ENCODE measurements around the gene SELENOW. TPM values are rescaled to one million over a fixed set of nuclear protein-coding genes. Genes with fewer than 3 reads are reported as not detected.
"Not testable (repeated sequence)": the region's sequence is repeated elsewhere in the genome, so short reads cannot be mapped to it uniquely, and the experiment has no call there.

Gene SELENOW
- total RNA-seq, 2 experiments from 2014 or later: 94.2 to 133 TPM

- peaks cover 16% of the 10 kb centered on the region for H3K4me1 Mint-ChIP-seq
- peak overlapping the region; percentile 99 for H3K4me3 Mint-ChIP-seq
- peaks cover 16% of the 10 kb centered on the region for H3K36me3 Mint-ChIP-seq
- no peaks in the 10 kb centered on the region for H3K27me3 Mint-ChIP-seq
- no peaks in the 10 kb centered on the region for H3K9me3 Mint-ChIP-seq (ENCODE audit: low read depth)
- no peak for ATAC-seq
- no peak for DNase-seq
- peak overlapping the region; percentile 94 for H3K27ac Mint-ChIP-seq
- CTCF ChIA-PET: interaction anchor here (1.1 to 1.9 kb wide), 6 partner anchors 9 to 34 kb away, joined by 3 to 6 read pairs (median 4); partner anchors contain the start of gene NOP53
These were observed 1.2 kb downstream of the SELENOW start for GRCh38 chr19:47779524-47780214.

- H3K27me3 Mint-ChIP-seq: no peaks in the 10 kb centered on the region
- H3K27ac Mint-ChIP-seq: peak overlapping the region; percentile 24
- no peaks in the 10 kb centered on the region for H3K9me3 Mint-ChIP-seq (ENCODE audit: low read depth)
- peaks cover 16% of the 10 kb centered on the region for H3K4me1 Mint-ChIP-seq
- H3K4me3 Mint-ChIP-seq: peak overlapping the region; percentile 99
- ATAC-seq (no peak), DNase-seq (no peak)
- CTCF ChIA-PET: interaction anchor here (1.1 to 1.3 kb wide), 4 partner anchors 9 to 14 kb away, joined by 3 to 6 read pairs (median 4); no protein-coding TSS in a partner anchor
- H3K36me3 Mint-ChIP-seq: peaks cover 16% of the 10 kb centered on the region
These were observed 1.7 kb downstream of the SELENOW start for GRCh38 chr19:47780215-47780551.

- CTCF ChIA-PET: no interaction called here
- DNase-seq (no peak), ATAC-seq (no peak)
- Mint-ChIP-seq H3K27ac (no peak overlapping the region), H3K36me3 (peaks cover 18% of the 10 kb centered on the region), H3K4me1 (peaks cover 16% of the 10 kb centered on the region), H3K9me3 (ENCODE audit: low read depth) (no peaks in the 10 kb centered on the region), H3K27me3 (no peaks in the 10 kb centered on the region), H3K4me3 (no peak overlapping the region)
These were observed 3.2 kb downstream of the SELENOW start for GRCh38 chr19:47781590-47782262.

- ATAC-seq: no peak
- CTCF ChIA-PET: interaction anchor here (0.7 to 6.1 kb wide), 3 partner anchors 21 to 780 kb away, joined by 5 to 39 read pairs (median 13); partner anchors contain the start of gene EHD2
- DNase-seq: no peak
- Mint-ChIP-seq H3K4me1 (peaks cover 2% of the 10 kb centered on the region), H3K27ac (no peak overlapping the region), H3K4me3 (no peak overlapping the region), H3K9me3 (ENCODE audit: low read depth) (no peaks in the 10 kb centered on the region), H3K27me3 (no peaks in the 10 kb centered on the region), H3K36me3 (peaks cover 12% of the 10 kb centered on the region)
These were observed 8.1 kb downstream of the SELENOW start for GRCh38 chr19:47786566-47786965.

- CTCF ChIA-PET: interaction anchor here (1.3 to 6.1 kb wide), 3 partner anchors 21 to 80 kb away, joined by 3 to 39 read pairs (median 13); partner anchors contain the start of gene EHD2
- not testable (repeated sequence) for H3K4me1 Mint-ChIP-seq; H3K36me3 Mint-ChIP-seq; DNase-seq; H3K9me3 Mint-ChIP-seq (ENCODE audit: low read depth); H3K27ac Mint-ChIP-seq; ATAC-seq; H3K27me3 Mint-ChIP-seq; H3K4me3 Mint-ChIP-seq
These were observed 8.8 kb downstream of the SELENOW start for GRCh38 chr19:47787307-47787706.

- not testable (repeated sequence) for ATAC-seq; H3K9me3 Mint-ChIP-seq (ENCODE audit: low read depth); H3K4me1 Mint-ChIP-seq; H3K4me3 Mint-ChIP-seq; DNase-seq; H3K27me3 Mint-ChIP-seq; H3K36me3 Mint-ChIP-seq; H3K27ac Mint-ChIP-seq
- CTCF ChIA-PET: interaction anchor here (0.7 to 6.1 kb wide), 14 partner anchors 10 to 179 kb away, joined by 3 to 39 read pairs (median 4); no protein-coding TSS in a partner anchor
These were observed 11.3 kb downstream of the SELENOW start for GRCh38 chr19:47789811-47790210.

- H3K27me3 Mint-ChIP-seq: no peaks in the 10 kb centered on the region
- no peak overlapping the region for H3K4me3 Mint-ChIP-seq
- DNase-seq (peak; percentile 84), ATAC-seq (peak; percentile 80)
- CTCF ChIA-PET: interaction anchor here (0.7 to 6.1 kb wide), 13 partner anchors 10 to 180 kb away, joined by 3 to 39 read pairs (median 4); no protein-coding TSS in a partner anchor
- H3K9me3 Mint-ChIP-seq (ENCODE audit: low read depth): no peaks in the 10 kb centered on the region
- peaks cover 1% of the 10 kb centered on the region for H3K36me3 Mint-ChIP-seq
- peaks cover 2% of the 10 kb centered on the region for H3K4me1 Mint-ChIP-seq
- no peak overlapping the region for H3K27ac Mint-ChIP-seq
These were observed 11.9 kb downstream of the SELENOW start for GRCh38 chr19:47790398-47790814.

- CTCF ChIA-PET: interaction anchor here (1.3 to 6.1 kb wide), 2 partner anchors 8 to 27 kb away, joined by 4 to 39 read pairs; no protein-coding TSS in a partner anchor
- H3K4me3 Mint-ChIP-seq: no peak overlapping the region
- no peak for ATAC-seq
- H3K27me3 Mint-ChIP-seq: no peaks in the 10 kb centered on the region
- DNase-seq: no peak
- no peaks in the 10 kb centered on the region for H3K36me3 Mint-ChIP-seq
- H3K27ac Mint-ChIP-seq: no peak overlapping the region
- peaks cover 2% of the 10 kb centered on the region for H3K4me1 Mint-ChIP-seq
- no peaks in the 10 kb centered on the region for H3K9me3 Mint-ChIP-seq (ENCODE audit: low read depth)
These were observed 14.1 kb downstream of the SELENOW start for GRCh38 chr19:47792616-47793015.

- H3K4me1 Mint-ChIP-seq: no peaks in the 10 kb centered on the region
- ATAC-seq: no peak
- DNase-seq: no peak
- no peaks in the 10 kb centered on the region for H3K36me3 Mint-ChIP-seq
- H3K4me3 Mint-ChIP-seq: no peak overlapping the region
- H3K27me3 Mint-ChIP-seq: no peaks in the 10 kb centered on the region
- no peak overlapping the region for H3K27ac Mint-ChIP-seq
- CTCF ChIA-PET: interaction anchor here (0.8 to 0.9 kb wide), 2 partner anchors 29 to 68 kb away, joined by 3 to 4 read pairs; no protein-coding TSS in a partner anchor
- H3K9me3 Mint-ChIP-seq (ENCODE audit: low read depth): no peaks in the 10 kb centered on the region
These were observed 16.0 kb downstream of the SELENOW start for GRCh38 chr19:47794526-47794925.

GRCh38 chr19:47796785-47797184 lies 18.3 kb downstream of the SELENOW start:
- Mint-ChIP-seq H3K27ac (no peak overlapping the region), H3K36me3 (no peaks in the 10 kb centered on the region), H3K27me3 (no peaks in the 10 kb centered on the region), H3K4me3 (no peak overlapping the region), H3K4me1 (no peaks in the 10 kb centered on the region), H3K9me3 (ENCODE audit: low read depth) (peaks cover 4% of the 10 kb centered on the region)
- DNase-seq: no peak
- CTCF ChIA-PET: interaction anchor here (0.8 to 1.9 kb wide), 2 partner anchors 66 to 97 kb away, joined by 3 to 5 read pairs; no protein-coding TSS in a partner anchor
- no peak for ATAC-seq

- ATAC-seq: no peak
- H3K9me3 Mint-ChIP-seq (ENCODE audit: low read depth): peaks cover 4% of the 10 kb centered on the region
- H3K27ac Mint-ChIP-seq: no peak overlapping the region
- no peaks in the 10 kb centered on the region for H3K27me3 Mint-ChIP-seq
- no peaks in the 10 kb centered on the region for H3K4me1 Mint-ChIP-seq
- no peaks in the 10 kb centered on the region for H3K36me3 Mint-ChIP-seq
- no peak for DNase-seq
- CTCF ChIA-PET: no interaction called here
- no peak overlapping the region for H3K4me3 Mint-ChIP-seq
These were observed 19.7 kb downstream of the SELENOW start for GRCh38 chr19:47797996-47798903.

- no peak overlapping the region for H3K27ac Mint-ChIP-seq
These were observed 20.4 kb downstream of the SELENOW start for GRCh38 chr19:47798904-47799266.

GRCh38 chr19:47801270-47801669 lies 22.8 kb downstream of the SELENOW start:
- CTCF ChIA-PET: interaction anchor here (1.5 kb wide), 1 partner anchor 12 kb away, joined by 5 read pairs; no protein-coding TSS in a partner anchor
- Mint-ChIP-seq H3K27me3 (no peaks in the 10 kb centered on the region), H3K36me3 (no peaks in the 10 kb centered on the region), H3K9me3 (ENCODE audit: low read depth) (peaks cover 4% of the 10 kb centered on the region), H3K4me3 (no peak overlapping the region), H3K4me1 (no peaks in the 10 kb centered on the region), H3K27ac (no peak overlapping the region)
- no peak for ATAC-seq
- no peak for DNase-seq

More at GRCh38 chr19:47798904-47799266, 20.4 kb downstream of the SELENOW start:
- Mint-ChIP-seq H3K4me3 (no peak overlapping the region), H3K4me1 (no peaks in the 10 kb centered on the region), H3K27me3 (no peaks in the 10 kb centered on the region), H3K36me3 (no peaks in the 10 kb centered on the region), H3K9me3 (ENCODE audit: low read depth) (peaks cover 4% of the 10 kb centered on the region)
- no peak for ATAC-seq
- no peak for DNase-seq
- CTCF ChIA-PET: no interaction called here
